ENCODE results near the gene KSR1. TPM values are rescaled to one million over a fixed set of nuclear protein-coding genes. Genes with fewer than 3 reads are reported as not detected.
"Not testable (repeated sequence)": the region's sequence is repeated elsewhere in the genome, so short reads cannot be mapped to it uniquely, and the experiment has no call there.

KSR1 gene
- total RNA-seq, 1 donor from 2014 or later, result 114 TPM

- no peak for TF ChIP-seq CTCF (IDR thresholded peaks at IDR 0.05)
- ATAC-seq (ENCODE audit: low read depth) (no peak), DNase-seq (no peak)
- intact Hi-C loops (cut with micrococcal nuclease), result no loop called here
- ChIA-PET POLR2A (no interaction called here), CTCF (interaction anchor here (1.4 to 2.4 kb wide), 2 partner anchors 14 to 21 kb away, joined by 4 to 5 read pairs; no protein-coding TSS in a partner anchor)
- H3K4me3 Mint-ChIP-seq, result no peak overlapping the region
- H3K27ac Mint-ChIP-seq, result no peak overlapping the region
- peaks cover 52% of the 10 kb centered on the region for H3K36me3 Mint-ChIP-seq (ENCODE audit: low read depth)
- peaks cover 2% of the 10 kb centered on the region for H3K9me3 Mint-ChIP-seq
- H3K4me1 Mint-ChIP-seq, result peaks cover 21% of the 10 kb centered on the region
- no peaks in the 10 kb centered on the region for H3K27me3 Mint-ChIP-seq
Observed at GRCh38 chr17:27623614-27624013, 167.4 kb downstream of the KSR1 start.

GRCh38 chr17:27624539-27624938 lies 168.3 kb downstream of the KSR1 start:
- ChIA-PET POLR2A (no interaction called here), CTCF (interaction anchor here (1.4 to 2.4 kb wide), 2 partner anchors 15 to 22 kb away, joined by 4 to 5 read pairs; no protein-coding TSS in a partner anchor)
- DNase-seq, result no peak
- Mint-ChIP-seq H3K36me3 (ENCODE audit: low read depth) (peaks cover 47% of the 10 kb centered on the region), H3K27me3 (no peaks in the 10 kb centered on the region), H3K4me3 (no peak overlapping the region), H3K9me3 (peaks cover 2% of the 10 kb centered on the region), H3K4me1 (peaks cover 21% of the 10 kb centered on the region), H3K27ac (no peak overlapping the region)
- intact Hi-C loops (cut with micrococcal nuclease), result no loop called here
- TF ChIP-seq CTCF (IDR thresholded peaks at IDR 0.05), result no peak
- ATAC-seq (ENCODE audit: low read depth), result no peak

DNA sequence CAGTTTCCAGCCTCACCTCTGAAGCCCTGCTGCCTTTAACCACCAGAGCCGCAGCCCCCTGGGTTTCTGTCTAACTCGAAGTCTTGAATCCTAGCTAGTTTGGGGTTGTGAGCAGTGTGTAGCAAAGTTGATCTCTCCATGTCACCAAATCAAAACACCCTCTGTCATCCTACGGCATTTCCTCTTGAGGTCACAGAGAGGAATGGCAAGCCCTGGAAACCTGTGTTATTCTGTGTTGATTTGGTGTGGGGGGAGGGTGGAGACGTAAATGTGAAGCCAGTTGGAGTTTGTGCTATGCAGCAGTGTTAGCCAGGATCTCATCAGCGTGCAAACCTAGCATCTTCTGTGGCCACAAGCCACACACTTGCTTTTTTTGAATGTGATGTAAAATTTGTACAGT lies 169.6 kb downstream of the KSR1 start:
- ATAC-seq (ENCODE audit: low read depth) (no peak), DNase-seq (no peak)
- H3K4me3 Mint-ChIP-seq, result no peak overlapping the region
- peaks cover 2% of the 10 kb centered on the region for H3K9me3 Mint-ChIP-seq
- H3K4me1 Mint-ChIP-seq, result peaks cover 22% of the 10 kb centered on the region
- H3K27me3 Mint-ChIP-seq, result no peaks in the 10 kb centered on the region
- intact Hi-C loops (cut with micrococcal nuclease), result no loop called here
- POLR2A ChIA-PET, result no interaction called here
- CTCF ChIA-PET, result interaction anchor here (0.8 kb wide), 1 partner anchor 269 kb away, joined by 3 read pairs; no protein-coding TSS in a partner anchor
- TF ChIP-seq CTCF (IDR thresholded peaks at IDR 0.05), result no peak
- H3K36me3 Mint-ChIP-seq (ENCODE audit: low read depth), result peaks cover 39% of the 10 kb centered on the region
- no peak overlapping the region for H3K27ac Mint-ChIP-seq

GRCh38 chr17:27627514-27627913 lies 171.3 kb downstream of the KSR1 start:
- no peak for TF ChIP-seq CTCF (IDR thresholded peaks at IDR 0.05)
- POLR2A ChIA-PET, result no interaction called here
- ATAC-seq (ENCODE audit: low read depth) (no peak), DNase-seq (no peak)
- H3K36me3 Mint-ChIP-seq (ENCODE audit: low read depth), result peaks cover 29% of the 10 kb centered on the region
- H3K27ac Mint-ChIP-seq, result no peak overlapping the region
- H3K9me3 Mint-ChIP-seq, result peaks cover 2% of the 10 kb centered on the region
- H3K27me3 Mint-ChIP-seq, result no peaks in the 10 kb centered on the region
- CTCF ChIA-PET, result no interaction called here
- intact Hi-C loops (cut with micrococcal nuclease), result no loop called here
- peaks cover 22% of the 10 kb centered on the region for H3K4me1 Mint-ChIP-seq
- H3K4me3 Mint-ChIP-seq, result no peak overlapping the region

- no peak for ATAC-seq (ENCODE audit: low read depth)
- H3K27me3 Mint-ChIP-seq, result no peaks in the 10 kb centered on the region
- no peak for TF ChIP-seq CTCF (IDR thresholded peaks at IDR 0.05)
- H3K9me3 Mint-ChIP-seq, result peaks cover 2% of the 10 kb centered on the region
- intact Hi-C loops (cut with micrococcal nuclease), result no loop called here
- DNase-seq, result no peak
- CTCF ChIA-PET, result interaction anchor here (2.2 kb wide), 1 partner anchor 26 kb away, joined by 5 read pairs; no protein-coding TSS in a partner anchor
- peaks cover 22% of the 10 kb centered on the region for H3K36me3 Mint-ChIP-seq (ENCODE audit: low read depth)
- no peak overlapping the region for H3K27ac Mint-ChIP-seq
- POLR2A ChIA-PET, result interaction anchor here (0.7 kb wide), 1 partner anchor 23 kb away, joined by 3 read pairs; no protein-coding TSS in a partner anchor
- no peak overlapping the region for H3K4me3 Mint-ChIP-seq
- peaks cover 27% of the 10 kb centered on the region for H3K4me1 Mint-ChIP-seq
Observed at GRCh38 chr17:27628376-27628775, 172.1 kb downstream of the KSR1 start.

GRCh38 chr17:27629260-27629659 lies 173.0 kb downstream of the KSR1 start:
- ATAC-seq (ENCODE audit: low read depth); DNase-seq; H3K27ac Mint-ChIP-seq; intact Hi-C loops (cut with micrococcal nuclease); H3K9me3 Mint-ChIP-seq; H3K27me3 Mint-ChIP-seq; H3K4me3 Mint-ChIP-seq: not testable (repeated sequence)
- H3K4me1 Mint-ChIP-seq, result peaks cover 36% of the 10 kb centered on the region
- H3K36me3 Mint-ChIP-seq (ENCODE audit: low read depth), result peaks cover 14% of the 10 kb centered on the region
- CTCF ChIA-PET, result interaction anchor here (2.0 to 2.2 kb wide), 2 partner anchors 26 to 30 kb away, joined by 4 to 5 read pairs; no protein-coding TSS in a partner anchor
- POLR2A ChIA-PET, result interaction anchor here (0.7 kb wide), 1 partner anchor 22 kb away, joined by 3 read pairs; no protein-coding TSS in a partner anchor
